Smooth muscle cell (in vitro differentiated cells): ENCODE data around the gene FABP1. TPM values are rescaled to one million over a fixed set of nuclear protein-coding genes. Genes with fewer than 3 reads are reported as not detected.

Experiments
- DNase-seq: peaks from one replicate; lab custom pipeline; 2025; ENCODE audit not compliant: unreplicated experiment; lab: John Stamatoyannopoulos, UW
- H2AFZ ChIP-seq: fragments of 200-600 bp; sonication (generic); 2 replicates; pipeline ENCODE4 v1.6.0; 2016; ENCODE audit warnings: antibody characterized with exemption, low read depth, mild to moderate bottlenecking
- H3F3A ChIP-seq: fragments of 200-600 bp; sonication (generic); 2 replicates; pipeline ENCODE4 v1.6.0; 2017; ENCODE audit warnings: antibody characterized with exemption, low read depth
- H3K27ac ChIP-seq: fragments of 200-600 bp; sonication (generic); 2 replicates; pipeline ENCODE4 v1.5.1; 2016; ENCODE audit warnings: low read depth, mild to moderate bottlenecking
- H3K27me3 ChIP-seq: fragments of 200-600 bp; sonication (generic); 2 replicates; pipeline ENCODE4 v1.6.1; 2016; ENCODE audit warnings: low read depth, mild to moderate bottlenecking
- H3K36me3 ChIP-seq: fragments of 200-600 bp; sonication (generic); 2 replicates; pipeline ENCODE4 v1.5.1; 2016; ENCODE audit warnings: low read depth
- H3K4me1 ChIP-seq: fragments of 200-600 bp; sonication (generic); 2 replicates; pipeline ENCODE4 v1.5.1; 2016; ENCODE audit warnings: low read depth
- H3K4me2 ChIP-seq: fragments of 200-600 bp; sonication (generic); 2 replicates; pipeline ENCODE4 v1.6.0; 2016; ENCODE audit warnings: mild to moderate bottlenecking
- H3K4me3 ChIP-seq: fragments of 200-600 bp; sonication (generic); 2 replicates; pipeline ENCODE4 v1.5.1; 2016; ENCODE audit warnings: mild to moderate bottlenecking
- H3K79me2 ChIP-seq: fragments of 200-600 bp; sonication (generic); 2 replicates; pipeline ENCODE4 v1.6.0; 2016; ENCODE audit warnings: low read depth, mild to moderate bottlenecking
- H3K9ac ChIP-seq: fragments of 200-600 bp; sonication (generic); 2 replicates; pipeline ENCODE4 v1.6.0; 2016; ENCODE audit warnings: low read depth
- H3K9me3 ChIP-seq: fragments of 200-600 bp; sonication (generic); replicated peaks from 2 replicates; pipeline ENCODE4 v1.5.1; 2016; ENCODE audit warnings: low read depth
- H4K20me1 ChIP-seq: fragments of 200-600 bp; sonication (generic); 2 replicates; pipeline ENCODE4 v1.6.0; 2016; ENCODE audit warnings: low read depth
- WGBS: methylation state at CpG from one replicate; pipeline ENCODE4 v1.1.7; 2016; ENCODE audit warnings: low lambda C conversion rate; 5-methylcytosine and 5-hydroxymethylcytosine counted together
- polyA plus RNA-seq: library from polyadenylated mRNA; unstranded; fragments of >200 nt; fragmentation: Nextera tagmentation; extraction: Ambion mirVana; gene quantifications from 2 replicates; pipeline ENCODE4 v1.2.1, GENCODE V29; 2016
- total RNA-seq: library from RNA; depleted of rRNA; stranded (reverse); fragments of >200 nt; gene quantifications from 2 replicates; pipeline ENCODE4 v1.2.3, GENCODE V29; 2014
- TF ChIP-seq, protein P1 (sequence below): fragments of 200-600 bp; sonication (generic); IDR thresholded peaks from 2 replicates; pipeline ENCODE4 v1.5.1; 2017; ENCODE audit warnings: borderline replicate concordance, mild to moderate bottlenecking, antibody characterized with exemption; ENCODE audit not compliant: insufficient read depth, poor library complexity, severe bottlenecking

The FABP1 gene
- total and polyA plus RNA-seq, 2 experiments from 2014 or later: 0.42 TPM; not detected in 1

DNA sequence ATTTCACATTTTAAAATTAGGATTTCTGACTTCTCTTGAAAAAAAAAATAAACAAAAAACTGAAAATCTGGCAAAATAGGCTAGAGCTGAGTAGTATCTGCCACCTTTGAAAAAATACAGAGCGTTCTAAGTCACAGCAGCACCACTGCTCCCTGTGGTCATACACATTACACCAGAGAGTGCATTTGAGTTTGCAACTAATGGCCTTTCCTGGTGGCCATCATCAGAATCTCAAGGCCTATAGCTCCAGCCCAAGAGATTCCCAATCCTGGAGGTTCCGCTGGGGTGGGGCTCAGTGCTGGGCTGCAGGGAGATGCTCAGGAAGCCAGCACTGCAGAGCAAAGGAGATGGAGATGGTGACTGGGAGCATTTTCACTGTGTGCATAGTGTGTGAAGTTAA, 42.8 kb downstream of the FABP1 start:
- no peak overlapping the region for H3K4me3 ChIP-seq
- no peaks in the 10 kb centered on the region for H3K36me3 ChIP-seq
- no peaks in the 10 kb centered on the region for H3F3A ChIP-seq
- no peaks in the 10 kb centered on the region for H4K20me1 ChIP-seq
- WGBS: 97% methylated on average over 2 of the region's 2 CpGs
- no peaks in the 10 kb centered on the region for H3K4me1 ChIP-seq
- H3K27me3 ChIP-seq: no peaks in the 10 kb centered on the region
- no peak overlapping the region for H3K4me2 ChIP-seq
- H2AFZ ChIP-seq: no peak overlapping the region
- no peaks in the 10 kb centered on the region for H3K79me2 ChIP-seq
- TF ChIP-seq, protein P1, sequence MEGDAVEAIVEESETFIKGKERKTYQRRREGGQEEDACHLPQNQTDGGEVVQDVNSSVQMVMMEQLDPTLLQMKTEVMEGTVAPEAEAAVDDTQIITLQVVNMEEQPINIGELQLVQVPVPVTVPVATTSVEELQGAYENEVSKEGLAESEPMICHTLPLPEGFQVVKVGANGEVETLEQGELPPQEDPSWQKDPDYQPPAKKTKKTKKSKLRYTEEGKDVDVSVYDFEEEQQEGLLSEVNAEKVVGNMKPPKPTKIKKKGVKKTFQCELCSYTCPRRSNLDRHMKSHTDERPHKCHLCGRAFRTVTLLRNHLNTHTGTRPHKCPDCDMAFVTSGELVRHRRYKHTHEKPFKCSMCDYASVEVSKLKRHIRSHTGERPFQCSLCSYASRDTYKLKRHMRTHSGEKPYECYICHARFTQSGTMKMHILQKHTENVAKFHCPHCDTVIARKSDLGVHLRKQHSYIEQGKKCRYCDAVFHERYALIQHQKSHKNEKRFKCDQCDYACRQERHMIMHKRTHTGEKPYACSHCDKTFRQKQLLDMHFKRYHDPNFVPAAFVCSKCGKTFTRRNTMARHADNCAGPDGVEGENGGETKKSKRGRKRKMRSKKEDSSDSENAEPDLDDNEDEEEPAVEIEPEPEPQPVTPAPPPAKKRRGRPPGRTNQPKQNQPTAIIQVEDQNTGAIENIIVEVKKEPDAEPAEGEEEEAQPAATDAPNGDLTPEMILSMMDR: no peak
- no peak overlapping the region for H3K27ac ChIP-seq
- H3K9me3 ChIP-seq: no peaks in the 10 kb centered on the region
- no peak overlapping the region for H3K9ac ChIP-seq
- no peak for DNase-seq

DNA sequence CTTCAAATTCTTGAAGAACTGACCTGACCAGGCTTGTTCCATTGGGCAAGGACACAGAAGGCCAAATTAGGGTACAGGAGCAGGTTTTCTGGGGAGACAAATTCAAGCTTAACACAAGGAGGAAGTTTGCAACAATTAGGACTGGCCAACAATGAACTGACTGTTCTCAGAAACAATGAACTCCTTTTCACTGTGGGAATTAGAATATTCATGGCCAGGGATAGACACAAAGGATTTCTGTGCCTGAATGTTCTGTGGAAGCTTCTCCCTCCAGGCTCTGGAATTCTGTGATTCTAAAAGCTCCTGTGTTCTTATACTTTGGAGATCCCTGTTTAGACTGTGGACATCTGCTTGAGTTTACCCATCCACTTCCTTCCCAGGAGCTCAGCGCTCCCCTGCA, 45.1 kb downstream of the FABP1 start:
- Histone ChIP-seq H3K9me3 (no peaks in the 10 kb centered on the region), H4K20me1 (no peaks in the 10 kb centered on the region), H3F3A (no peaks in the 10 kb centered on the region), H3K4me2 (no peak overlapping the region), H3K4me3 (no peak overlapping the region), H3K27me3 (no peaks in the 10 kb centered on the region), H3K4me1 (no peaks in the 10 kb centered on the region), H3K27ac (no peak overlapping the region), H2AFZ (no peak overlapping the region), H3K36me3 (no peaks in the 10 kb centered on the region), H3K9ac (no peak overlapping the region), H3K79me2 (no peaks in the 10 kb centered on the region)
- no peak for DNase-seq
- 89% methylated on average over 1 of the region's 1 CpG for WGBS
- TF ChIP-seq, protein P1: no peak

DNA sequence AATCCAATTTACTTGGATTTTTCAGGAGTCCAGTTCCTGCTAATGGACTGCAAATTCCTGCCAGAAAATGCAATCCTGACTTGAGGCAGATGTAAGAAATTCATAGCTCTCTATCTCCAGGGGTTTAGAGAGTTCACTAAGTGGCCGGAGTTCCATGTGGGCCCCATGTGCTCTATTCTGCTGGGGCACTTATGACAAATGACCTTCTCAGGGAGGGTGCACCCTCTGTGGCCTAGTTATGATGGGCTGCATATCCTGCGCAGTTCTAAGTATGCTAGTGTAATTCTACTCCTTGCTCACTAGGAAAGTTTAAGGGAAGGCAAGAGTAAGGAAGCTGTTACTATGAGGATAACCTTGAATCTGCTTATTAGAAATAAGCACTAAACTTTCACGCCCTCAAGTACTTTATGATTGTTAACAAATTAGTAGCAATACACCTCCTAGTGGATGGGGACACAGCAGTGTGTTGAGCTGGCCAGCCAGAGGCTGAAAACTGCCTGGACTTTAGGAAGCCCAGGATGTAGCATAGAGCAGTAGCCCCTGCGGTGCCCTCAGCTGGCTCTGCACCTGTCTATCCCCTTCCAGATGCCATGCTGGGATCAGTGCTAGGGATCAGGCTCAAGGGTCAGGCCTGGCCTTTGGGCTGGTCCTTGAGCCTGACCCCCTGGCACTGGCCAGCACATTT, 45.8 kb downstream of the FABP1 start:
- WGBS: 85% methylated on average over 4 of the region's 4 CpGs

More for the DNA sequence above, 45.8 kb downstream of the FABP1 start:
- no peak overlapping the region for H2AFZ ChIP-seq
- H3F3A ChIP-seq: no peaks in the 10 kb centered on the region
- no peaks in the 10 kb centered on the region for H3K36me3 ChIP-seq
- H3K4me2 ChIP-seq: no peak overlapping the region
- DNase-seq: no peak
- H3K4me1 ChIP-seq: no peaks in the 10 kb centered on the region
- H3K9ac ChIP-seq: no peak overlapping the region
- H3K79me2 ChIP-seq: no peaks in the 10 kb centered on the region
- H3K4me3 ChIP-seq: no peak overlapping the region
- no peak overlapping the region for H3K27ac ChIP-seq
- H3K9me3 ChIP-seq: no peaks in the 10 kb centered on the region
- no peaks in the 10 kb centered on the region for H4K20me1 ChIP-seq
- no peaks in the 10 kb centered on the region for H3K27me3 ChIP-seq
- TF ChIP-seq, protein P1: no peak
